Breast epithelium (tissue), 3 donors: ENCODE measurements around the gene NDEL1.

Source experiments
- POLR2A ChIP-seq: fragments of 450-650 bp; IDR thresholded peaks from one replicate; pipeline ENCODE4 v1.6.1; 2016; ENCODE audit warnings: antibody characterized with exemption, mild to moderate bottlenecking, moderate library complexity
- TF ChIP-seq, protein P1 (sequence below), 3 donors: fragments of 450-650 bp; IDR thresholded peaks; one replicate each; pipeline ENCODE4 v1.5.1; 2016 to 2017; ENCODE audit warnings: antibody characterized with exemption in 3 of 3, mild to moderate bottlenecking in 3 of 3, moderate library complexity in 3 of 3

DNA sequence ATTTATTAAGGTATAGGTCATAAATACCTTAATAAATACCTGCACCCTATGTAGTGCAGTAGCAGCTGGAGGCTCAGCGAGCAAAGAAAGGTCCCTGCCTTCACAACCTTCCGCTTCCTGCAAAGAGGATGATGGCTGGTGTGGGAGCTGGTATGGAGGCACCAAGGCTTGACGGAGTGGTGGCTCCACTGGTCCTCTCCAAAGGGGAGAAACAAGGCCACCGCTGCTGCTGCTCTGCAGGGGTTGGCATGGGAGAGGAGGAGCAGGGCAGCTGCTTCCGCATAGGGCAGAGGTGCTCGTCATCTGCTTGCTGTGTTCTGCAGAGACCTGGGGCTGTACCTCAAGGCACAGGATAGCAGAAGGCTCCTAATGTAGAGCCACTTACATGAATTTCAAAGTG, 52.8 kb downstream of the NDEL1 start:
- TF ChIP-seq, protein P1, sequence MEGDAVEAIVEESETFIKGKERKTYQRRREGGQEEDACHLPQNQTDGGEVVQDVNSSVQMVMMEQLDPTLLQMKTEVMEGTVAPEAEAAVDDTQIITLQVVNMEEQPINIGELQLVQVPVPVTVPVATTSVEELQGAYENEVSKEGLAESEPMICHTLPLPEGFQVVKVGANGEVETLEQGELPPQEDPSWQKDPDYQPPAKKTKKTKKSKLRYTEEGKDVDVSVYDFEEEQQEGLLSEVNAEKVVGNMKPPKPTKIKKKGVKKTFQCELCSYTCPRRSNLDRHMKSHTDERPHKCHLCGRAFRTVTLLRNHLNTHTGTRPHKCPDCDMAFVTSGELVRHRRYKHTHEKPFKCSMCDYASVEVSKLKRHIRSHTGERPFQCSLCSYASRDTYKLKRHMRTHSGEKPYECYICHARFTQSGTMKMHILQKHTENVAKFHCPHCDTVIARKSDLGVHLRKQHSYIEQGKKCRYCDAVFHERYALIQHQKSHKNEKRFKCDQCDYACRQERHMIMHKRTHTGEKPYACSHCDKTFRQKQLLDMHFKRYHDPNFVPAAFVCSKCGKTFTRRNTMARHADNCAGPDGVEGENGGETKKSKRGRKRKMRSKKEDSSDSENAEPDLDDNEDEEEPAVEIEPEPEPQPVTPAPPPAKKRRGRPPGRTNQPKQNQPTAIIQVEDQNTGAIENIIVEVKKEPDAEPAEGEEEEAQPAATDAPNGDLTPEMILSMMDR (IDR thresholded peaks at IDR 0.05) = no peak
- TF ChIP-seq POLR2A = no peak
